ENCODE results near the gene SF1.

- TF ChIP-seq, protein P1, sequence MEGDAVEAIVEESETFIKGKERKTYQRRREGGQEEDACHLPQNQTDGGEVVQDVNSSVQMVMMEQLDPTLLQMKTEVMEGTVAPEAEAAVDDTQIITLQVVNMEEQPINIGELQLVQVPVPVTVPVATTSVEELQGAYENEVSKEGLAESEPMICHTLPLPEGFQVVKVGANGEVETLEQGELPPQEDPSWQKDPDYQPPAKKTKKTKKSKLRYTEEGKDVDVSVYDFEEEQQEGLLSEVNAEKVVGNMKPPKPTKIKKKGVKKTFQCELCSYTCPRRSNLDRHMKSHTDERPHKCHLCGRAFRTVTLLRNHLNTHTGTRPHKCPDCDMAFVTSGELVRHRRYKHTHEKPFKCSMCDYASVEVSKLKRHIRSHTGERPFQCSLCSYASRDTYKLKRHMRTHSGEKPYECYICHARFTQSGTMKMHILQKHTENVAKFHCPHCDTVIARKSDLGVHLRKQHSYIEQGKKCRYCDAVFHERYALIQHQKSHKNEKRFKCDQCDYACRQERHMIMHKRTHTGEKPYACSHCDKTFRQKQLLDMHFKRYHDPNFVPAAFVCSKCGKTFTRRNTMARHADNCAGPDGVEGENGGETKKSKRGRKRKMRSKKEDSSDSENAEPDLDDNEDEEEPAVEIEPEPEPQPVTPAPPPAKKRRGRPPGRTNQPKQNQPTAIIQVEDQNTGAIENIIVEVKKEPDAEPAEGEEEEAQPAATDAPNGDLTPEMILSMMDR (IDR thresholded peaks at IDR 0.05; ENCODE audit: extremely low read depth in 1 of 2, insufficient read depth in 1 of 2, low read depth in 1 of 2, low read length in 2 of 2) = no peak
- TF ChIP-seq GATA2 (IDR thresholded peaks at IDR 0.05; ENCODE audit: insufficient read depth, insufficient read length, low read depth, low read length) (no peak), POLR2A (IDR thresholded peaks at IDR 0.05; ENCODE audit: low read depth, low read length) (no peak), JUN (IDR thresholded peaks at IDR 0.05; ENCODE audit: borderline replicate concordance, insufficient read depth, insufficient read length, low read depth) (no peak), EZH2 (IDR thresholded peaks at IDR 0.05; ENCODE audit: borderline replicate concordance, low read depth, low read length, severe bottlenecking) (no peak), POLR2AphosphoS5 (IDR thresholded peaks at IDR 0.05; ENCODE audit: insufficient read depth, low read depth, low read length) (no peak)
- TF ChIP-seq, protein P2, sequence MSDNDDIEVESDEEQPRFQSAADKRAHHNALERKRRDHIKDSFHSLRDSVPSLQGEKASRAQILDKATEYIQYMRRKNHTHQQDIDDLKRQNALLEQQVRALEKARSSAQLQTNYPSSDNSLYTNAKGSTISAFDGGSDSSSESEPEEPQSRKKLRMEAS (IDR thresholded peaks at IDR 0.05; ENCODE audit: insufficient read depth, insufficient read length) = no peak
Observed at GRCh38 chr11:64799256-64799622, 20.9 kb upstream of the SF1 start.

All from endothelial cell of umbilical vein (primary cell).